GM13977 (cell line): ENCODE measurements around the gene CA6.

Experiments
- DNase-seq: peaks from one replicate; pipeline ENCODE4 v3.0.0; 2012; ENCODE audit warnings: low spot score
- in situ Hi-C: fragments of 300-500 bp; cut with MboI; formaldehyde crosslinking; loops from one replicate; pipeline ENCODE4 v1.12.0; 2022; ENCODE audit warnings: low sequenced_read_pairs, low pct_unique_long_range_greater_than_20kb, mixed read lengths, inconsistent platforms; ENCODE audit not compliant: unreplicated experiment
- TF ChIP-seq, protein P1 (sequence below): IDR thresholded peaks from 2 replicates; pipeline ENCODE4 v1.5.1; 2012; ENCODE audit warnings: mild to moderate bottlenecking, control low read depth; ENCODE audit not compliant: insufficient read depth; ENCODE audit errors: extremely low read depth, missing control alignments

The CA6 gene

DNA sequence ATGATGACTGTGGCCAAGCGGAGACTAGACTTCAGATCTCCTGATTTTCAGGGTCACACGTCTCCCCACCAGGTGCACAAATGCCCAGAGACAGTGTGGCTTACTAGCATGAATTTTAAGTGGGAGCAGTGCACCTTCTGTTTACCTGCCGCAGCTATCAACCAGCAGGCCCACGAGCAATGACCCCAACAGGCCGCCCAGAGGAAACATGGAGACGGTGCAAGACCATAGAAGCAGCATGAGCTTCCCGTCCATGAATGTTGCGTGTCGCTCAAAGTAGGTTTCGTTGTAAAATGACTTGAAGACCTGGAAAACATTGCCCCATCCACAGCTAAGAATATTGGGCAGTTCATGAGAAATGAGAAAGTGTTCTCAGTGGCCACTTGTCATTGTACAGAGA is 77.1 kb downstream of the CA6 start:
- TF ChIP-seq, protein P1, sequence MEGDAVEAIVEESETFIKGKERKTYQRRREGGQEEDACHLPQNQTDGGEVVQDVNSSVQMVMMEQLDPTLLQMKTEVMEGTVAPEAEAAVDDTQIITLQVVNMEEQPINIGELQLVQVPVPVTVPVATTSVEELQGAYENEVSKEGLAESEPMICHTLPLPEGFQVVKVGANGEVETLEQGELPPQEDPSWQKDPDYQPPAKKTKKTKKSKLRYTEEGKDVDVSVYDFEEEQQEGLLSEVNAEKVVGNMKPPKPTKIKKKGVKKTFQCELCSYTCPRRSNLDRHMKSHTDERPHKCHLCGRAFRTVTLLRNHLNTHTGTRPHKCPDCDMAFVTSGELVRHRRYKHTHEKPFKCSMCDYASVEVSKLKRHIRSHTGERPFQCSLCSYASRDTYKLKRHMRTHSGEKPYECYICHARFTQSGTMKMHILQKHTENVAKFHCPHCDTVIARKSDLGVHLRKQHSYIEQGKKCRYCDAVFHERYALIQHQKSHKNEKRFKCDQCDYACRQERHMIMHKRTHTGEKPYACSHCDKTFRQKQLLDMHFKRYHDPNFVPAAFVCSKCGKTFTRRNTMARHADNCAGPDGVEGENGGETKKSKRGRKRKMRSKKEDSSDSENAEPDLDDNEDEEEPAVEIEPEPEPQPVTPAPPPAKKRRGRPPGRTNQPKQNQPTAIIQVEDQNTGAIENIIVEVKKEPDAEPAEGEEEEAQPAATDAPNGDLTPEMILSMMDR, result no peak
- no peak for DNase-seq
- in situ Hi-C loops, result no loop called here
